HepG2 (cell line): Measurements from ENCODE around the gene HOXD1. TPM values are rescaled to one million over a fixed set of nuclear protein-coding genes. Genes with fewer than 3 reads are reported as not detected.

Experiments used
- ATAC-seq: fragments of 200-7000 bp; cut with Tn5 transposase; 3 replicates; pipeline ENCODE4 v1.9.1; 2020; ENCODE audit warnings: mild to moderate bottlenecking, moderate library complexity
- BruUV-seq: library from RNA; stranded (reverse); fragments of 400-500 nt; replicated peaks from 2 replicates; lab custom pipeline; 2021; lab: Mats Ljungman, UMichigan
- CTCF ChIA-PET: fragments of 300-600 bp; formaldehyde crosslinking; extraction: SDS; loops from one replicate; lab custom pipeline; 2021; ENCODE audit warnings: low total read pairs, inconsistent platforms, low intra/inter-chr PET ratio; lab: Yijun Ruan, JAX
- POLR2A ChIA-PET: fragments of 350-600 bp; sonication (Branson Sonifier 250); formaldehyde crosslinking; loops from one replicate; lab custom pipeline; 2020; ENCODE audit warnings: antibody characterized with exemption, inconsistent platforms; lab: Yijun Ruan, JAX
- DNase-seq: peaks from one replicate; pipeline ENCODE4 v3.0.0-alpha.2; 2015; ENCODE audit warnings: low spot score
- FAIRE-seq: peaks from 3 replicates; lab custom pipeline; 2011; peaks lifted over from hg19 to GRCh38; lab: Jason Lieb, UNC
- H2AFZ ChIP-seq: one replicate; pipeline ENCODE4 v1.6.1; 2011; ENCODE audit warnings: low read length, inconsistent platforms
- H3K27ac ChIP-seq: fragments of 300-600 bp; 3 replicates; pipeline ENCODE4 v1.8.0; 2011; ENCODE audit warnings: mixed run types, mild to moderate bottlenecking, mixed read lengths, low read length, inconsistent platforms; ENCODE audit not compliant: insufficient read depth; ENCODE audit errors: extremely low read length
- H3K27me3 ChIP-seq, 2 experiments: fragments of 200-600 bp in 1 of 2; 2 replicates in 1 of 2; 3 replicates in 1 of 2; pipeline versions ENCODE4 v1.6.0 to v1.8.0; 2011; ENCODE audit warnings: low read length in 2 of 2, mild to moderate bottlenecking in 2 of 2, moderate library complexity in 2 of 2, inconsistent platforms in 1 of 2; ENCODE audit not compliant: insufficient read depth in 2 of 2, control insufficient read depth in 1 of 2
- H3K36me3 ChIP-seq, 2 experiments: fragments of 200-600 bp in 1 of 2; replicated peaks in 1 of 2; 2 replicates in 1 of 2; 3 replicates in 1 of 2; pipeline versions ENCODE4 v1.5.1 to v1.8.0; 2011; ENCODE audit warnings: low read length in 2 of 2, inconsistent platforms in 1 of 2; ENCODE audit not compliant: insufficient read depth in 2 of 2, control insufficient read depth in 1 of 2
- H3K4me1 ChIP-seq: 2 replicates; pipeline ENCODE4 v1.5.1; 2012; ENCODE audit warnings: low read length, inconsistent platforms; ENCODE audit not compliant: insufficient read depth
- H3K4me2 ChIP-seq: 2 replicates; pipeline ENCODE4 v1.6.0; 2011; ENCODE audit warnings: low read depth, low read length, inconsistent platforms
- H3K4me3 ChIP-seq, 3 experiments: fragments of 200-600 bp in 1 of 3; sonication (generic), shearing (Covaris generic) in 1 of 3; replicated peaks in 1 of 3; 2 replicates each; pipeline ENCODE4 v1.5.1; 2011 to 2016; ENCODE audit warnings: low read length in 3 of 3, inconsistent platforms in 2 of 3, low read depth in 2 of 3, mild to moderate bottlenecking in 2 of 3, control low read depth in 1 of 3, mixed read lengths in 1 of 3; ENCODE audit not compliant: insufficient read depth in 1 of 3
- H3K79me2 ChIP-seq: one replicate; pipeline ENCODE4 v1.6.1; 2011; ENCODE audit warnings: low read length, inconsistent platforms; ENCODE audit not compliant: insufficient read depth
- H3K9ac ChIP-seq: 2 replicates; pipeline ENCODE4 v1.6.0; 2011; ENCODE audit warnings: mild to moderate bottlenecking, low read depth, low read length, inconsistent platforms; ENCODE audit not compliant: insufficient read depth
- H3K9me3 ChIP-seq: 2 replicates; pipeline ENCODE4 v1.5.1; 2012; ENCODE audit warnings: mild to moderate bottlenecking, low read length
- H4K20me1 ChIP-seq: 2 replicates; pipeline ENCODE4 v1.6.0; 2011; ENCODE audit warnings: inconsistent platforms, mild to moderate bottlenecking, low read length, moderate library complexity; ENCODE audit not compliant: insufficient read depth
- ARID5B ChIP-seq: IDR thresholded peaks from 2 replicates; pipeline ENCODE4 v1.4.0; 2020; ENCODE audit warnings: mild to moderate bottlenecking, missing genetic modification reagents
- KLF11 ChIP-seq: IDR thresholded peaks from 2 replicates; pipeline ENCODE4 v1.6.1; 2016; ENCODE audit warnings: missing compliant biosample characterization
- RARG ChIP-seq: sonication (generic); formaldehyde crosslinking; IDR thresholded peaks from 2 replicates; pipeline ENCODE4 v1.4.0; 2020; ENCODE audit warnings: low read depth, mild to moderate bottlenecking, missing genetic modification reagents
- TBX2 ChIP-seq: sonication (generic); formaldehyde crosslinking; IDR thresholded peaks from 2 replicates; pipeline ENCODE4 v1.5.0; 2020; ENCODE audit warnings: missing genetic modification reagents, mild to moderate bottlenecking, borderline replicate concordance
- TCF7 ChIP-seq: sonication (generic); IDR thresholded peaks from 2 replicates; pipeline ENCODE4 v1.6.1; 2016; ENCODE audit warnings: antibody characterized with exemption, low read depth
- ZBTB43 ChIP-seq: sonication (generic); formaldehyde crosslinking; conservative IDR thresholded peaks from 2 replicates; pipeline ENCODE4 v1.4.0; 2020; ENCODE audit warnings: missing genetic modification reagents
- ZFP91 ChIP-seq: sonication (generic); formaldehyde crosslinking; IDR thresholded peaks from 2 replicates; pipeline ENCODE4 v1.9.0; 2022; ENCODE audit warnings: missing genetic modification reagents, mild to moderate bottlenecking, borderline replicate concordance
- ZNF558 ChIP-seq: sonication (generic); formaldehyde crosslinking; IDR thresholded peaks from 2 replicates; pipeline ENCODE4 v1.9.0; 2022; ENCODE audit warnings: mild to moderate bottlenecking, missing genetic modification reagents, borderline replicate concordance
- ZNF609 ChIP-seq: sonication (generic); formaldehyde crosslinking; IDR thresholded peaks from 2 replicates; pipeline ENCODE4 v1.4.0; 2020; ENCODE audit warnings: mild to moderate bottlenecking, missing genetic modification reagents, borderline replicate concordance
- whole genome bisulfite sequencing: methylation state at CpG from one replicate; pipeline ENCODE4 v1.1.6; 2017; ENCODE audit warnings: low lambda C conversion rate; 5-methylcytosine and 5-hydroxymethylcytosine counted together
- in situ Hi-C: cut with HindIII; loops from 2 replicates; pipeline ENCODE4 v1.10.0; 2017; ENCODE audit warnings: low pct_unique_long_range_greater_than_20kb; ENCODE audit not compliant: extremely low pct_ligation_motif_present
- intact Hi-C: fragments of 100-400 bp; cut with micrococcal nuclease; formaldehyde crosslinking; loops from one replicate; pipeline ENCODE4 v1.10.0; 2022; ENCODE audit not compliant: unreplicated experiment
- polyA plus RNA-seq, 8 experiments: library from polyadenylated mRNA; depleted of rRNA in 3 of 8; stranded (reverse) in 7 of 8; unstranded in 1 of 8; fragments of >200 nt; fragmentation: Illumina TruSeq in 4 of 8; extraction: Trizol in 4 of 8; gene quantifications; 2 replicates each; pipeline versions ENCODE4 v1.2.1 to v1.2.3, GENCODE V29; 2011 to 2016; ENCODE audit warnings: low read depth in 4 of 8, missing spikeins in 1 of 8, mixed read lengths in 1 of 8; ENCODE audit not compliant: insufficient read depth in 1 of 8
- total RNA-seq, 5 experiments: library from RNA; depleted of rRNA; stranded (reverse); fragments of >200 nt; fragmentation: Illumina TruSeq; extraction: Trizol; gene quantifications; 2 replicates each; pipeline ENCODE4 v1.2.3, GENCODE V29; 2016; ENCODE audit warnings: low read depth in 1 of 5

The HOXD1 gene
- total and polyA plus RNA-seq, 2 of the 13 experiments (the other 11 are each of a cell fraction or from before 2014, with no cell fraction given), result 10.0 to 22.3 TPM

- no peak for FAIRE-seq
These were observed 3.7 kb upstream of the HOXD1 start for GRCh38 chr2:176184749-176185148.

More at GRCh38 chr2:176184749-176185148, 3.7 kb upstream of the HOXD1 start:
- peaks cover 4% of the 10 kb centered on the region; the same call in 1 of the 2 replicates for H4K20me1 ChIP-seq
- H3K36me3 ChIP-seq, result peaks cover 0 to 9% of the 10 kb centered on the region in 2 experiments; a peak in 1 of 5 replicates
- 0 out of 2 replicates have a peak overlapping the region, but pooled peaks have one; percentile 26 for H3K4me2 ChIP-seq
- ATAC-seq, result no peak
- H3K9me3 ChIP-seq, result no peaks in the 10 kb centered on the region
- H3K4me1 ChIP-seq, result peaks cover 67% of the 10 kb centered on the region
- H3K9ac ChIP-seq, result no peak overlapping the region
- ChIA-PET POLR2A (no interaction called here), CTCF (no interaction called here)
- no peak overlapping the region for H2AFZ ChIP-seq
- intact Hi-C loops (loop anchor here (5.0 kb wide), 1 partner anchor 83 kb away; the partner anchor contains the start of gene MTX2), in situ Hi-C loops (no loop called here)
- no TSS peak for BruUV-seq
- no peak overlapping the region for H3K4me3 ChIP-seq
- WGBS, result 83% methylated on average over 2 of the region's 2 CpGs
- H3K79me2 ChIP-seq, result peaks cover 35% of the 10 kb centered on the region
- no peaks in the 10 kb centered on the region; a peak in 1 of 5 replicates for H3K27me3 ChIP-seq
- 0 out of 2 replicates have a peak, but pooled peaks have one; percentile 14 for TF ChIP-seq ZBTB43 (CRISPR knock-in tag)
- no peak for TF ChIP-seq ZNF558 (CRISPR knock-in tag)
- no peak for TF ChIP-seq ZFP91 (CRISPR knock-in tag)
- peak; percentile 15; the same call in 1 of the 2 replicates for TF ChIP-seq KLF11 (CRISPR knock-in tag)
- peak; percentile 49; the same call in 1 of the 2 replicates for TF ChIP-seq TCF7
- no peak for TF ChIP-seq ZNF609 (CRISPR knock-in tag)
- no peak for TF ChIP-seq RARG
- peak; percentile 53; the same call in 1 of the 2 replicates for TF ChIP-seq TBX2
- TF ChIP-seq ARID5B (CRISPR knock-in tag), result peak; percentile 18; the same call in 1 of the 2 replicates
- TF ChIP-seq, all 625 proteins: peak for 5
- DNase-seq, result no peak
- H3K27ac ChIP-seq, result no peak overlapping the region
